GM12864 (cell line): Measurements from ENCODE around the gene FRMD8.

Experiments
- DNase-seq: peaks from one replicate; pipeline ENCODE4 v3.0.0-alpha.2; 2011; ENCODE audit warnings: low read depth
- H3K4me3 ChIP-seq: 2 replicates; pipeline ENCODE4 v1.5.1; 2011; ENCODE audit warnings: mild to moderate bottlenecking, low read depth, low read length, control low read depth
- CTCF ChIP-seq: IDR thresholded peaks from 2 replicates; pipeline ENCODE4 v1.5.1; 2011; ENCODE audit warnings: low read depth, mild to moderate bottlenecking, moderate library complexity, low read length, control low read depth, inconsistent platforms; ENCODE audit errors: missing control alignments

FRMD8 gene

GRCh38 chr11:65425105-65425970, 38.9 kb downstream of the FRMD8 start:
- peak; percentile 9 for TF ChIP-seq CTCF
- H3K4me3 ChIP-seq, result peak overlapping the region; percentile 97
- no peak for DNase-seq

DNA sequence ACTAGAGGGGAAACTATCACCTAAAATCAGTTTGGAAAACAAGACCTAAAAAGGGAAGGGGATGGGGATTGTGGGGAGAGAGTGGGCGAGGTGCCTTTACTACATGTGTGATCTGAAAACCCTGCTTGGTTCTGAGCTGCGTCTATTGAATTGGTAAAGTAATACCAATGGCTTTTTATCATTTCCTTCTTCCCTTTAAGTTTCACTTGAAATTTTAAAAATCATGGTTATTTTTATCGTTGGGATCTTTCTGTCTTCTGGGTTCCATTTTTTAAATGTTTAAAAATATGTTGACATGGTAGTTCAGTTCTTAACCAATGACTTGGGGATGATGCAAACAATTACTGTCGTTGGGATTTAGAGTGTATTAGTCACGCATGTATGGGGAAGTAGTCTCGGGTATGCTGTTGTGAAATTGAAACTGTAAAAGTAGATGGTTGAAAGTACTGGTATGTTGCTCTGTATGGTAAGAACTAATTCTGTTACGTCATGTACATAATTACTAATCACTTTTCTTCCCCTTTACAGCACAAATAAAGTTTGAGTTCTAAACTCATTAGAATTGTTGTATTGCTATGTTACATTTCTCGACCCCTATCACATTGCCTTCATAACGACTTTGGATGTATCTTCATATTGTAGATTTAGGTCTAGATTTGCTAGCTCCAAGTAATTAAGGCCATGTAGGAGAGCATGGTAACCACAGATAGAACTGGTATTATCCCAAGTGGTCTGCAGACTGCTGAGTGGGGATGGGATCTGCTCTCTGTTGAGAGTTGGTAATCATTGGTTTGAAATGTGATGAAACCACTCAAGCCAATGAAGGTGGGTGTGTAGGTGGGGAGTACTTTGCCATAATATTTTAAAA, 39.8 kb downstream of the FRMD8 start:
- TF ChIP-seq CTCF, result no peak
- DNase-seq, result peak; percentile 88
- H3K4me3 ChIP-seq, result peak overlapping the region; percentile 97

- no peak for DNase-seq
- TF ChIP-seq CTCF, result no peak
- H3K4me3 ChIP-seq, result peak overlapping the region; percentile 97
Observed at GRCh38 chr11:65426839-65427690, 40.6 kb downstream of the FRMD8 start.

DNA sequence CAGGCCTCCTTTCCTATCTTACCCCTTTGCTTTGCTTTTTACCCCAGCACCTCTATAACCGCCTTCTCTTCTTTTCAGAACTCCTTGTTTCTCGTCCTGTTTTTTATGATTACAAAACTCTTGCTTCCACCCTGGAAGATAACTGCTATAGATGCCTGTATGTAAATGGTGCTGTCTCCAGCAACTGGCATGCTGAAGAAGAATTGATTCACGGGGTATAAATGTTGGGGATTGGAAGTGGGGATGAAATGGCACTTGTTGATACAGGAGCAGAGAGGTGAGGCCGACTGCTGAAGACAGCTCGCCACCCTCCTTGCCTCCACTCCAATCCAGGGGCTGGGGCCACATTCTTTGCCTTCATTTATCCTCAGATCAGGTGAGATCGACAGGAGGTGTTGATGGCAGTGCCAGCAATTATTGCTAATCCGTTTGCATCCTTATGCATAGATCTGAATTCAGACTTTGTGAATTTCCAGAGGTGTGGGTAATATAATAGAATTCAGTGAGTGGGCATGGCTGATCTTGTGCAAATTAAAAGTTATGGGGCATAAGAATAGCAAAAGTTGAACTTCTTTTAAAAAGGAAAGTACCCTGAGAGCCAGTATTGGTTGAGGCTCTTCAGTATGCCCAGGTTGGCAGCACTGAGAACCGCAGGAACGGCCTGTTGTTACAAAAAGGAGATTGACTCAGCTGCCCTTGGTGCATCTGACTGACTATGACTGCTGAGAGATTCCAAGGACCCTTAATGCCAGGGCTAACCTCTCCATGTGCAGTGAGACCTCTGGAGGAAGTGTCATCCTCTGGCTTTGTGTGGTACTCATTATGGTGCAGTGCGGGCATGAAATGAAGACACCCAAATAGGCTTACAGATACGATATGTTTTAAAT, 41.5 kb downstream of the FRMD8 start:
- DNase-seq, result no peak
- peak overlapping the region; percentile 97 for H3K4me3 ChIP-seq
- TF ChIP-seq CTCF, result no peak

- no peak for DNase-seq
- no peak for TF ChIP-seq CTCF
- H3K4me3 ChIP-seq, result peak overlapping the region; percentile 97; the same call in 1 of the 2 replicates
Observed at GRCh38 chr11:65428578-65429067, 42.2 kb downstream of the FRMD8 start.
